AML-193 (cell line): Measurements from ENCODE around the gene ANXA9.

Experiments used
- DNase-seq, 2 experiments: peaks; one replicate each; lab custom pipeline; 2025; lab: John Stamatoyannopoulos, UW

ANXA9 gene

DNA sequence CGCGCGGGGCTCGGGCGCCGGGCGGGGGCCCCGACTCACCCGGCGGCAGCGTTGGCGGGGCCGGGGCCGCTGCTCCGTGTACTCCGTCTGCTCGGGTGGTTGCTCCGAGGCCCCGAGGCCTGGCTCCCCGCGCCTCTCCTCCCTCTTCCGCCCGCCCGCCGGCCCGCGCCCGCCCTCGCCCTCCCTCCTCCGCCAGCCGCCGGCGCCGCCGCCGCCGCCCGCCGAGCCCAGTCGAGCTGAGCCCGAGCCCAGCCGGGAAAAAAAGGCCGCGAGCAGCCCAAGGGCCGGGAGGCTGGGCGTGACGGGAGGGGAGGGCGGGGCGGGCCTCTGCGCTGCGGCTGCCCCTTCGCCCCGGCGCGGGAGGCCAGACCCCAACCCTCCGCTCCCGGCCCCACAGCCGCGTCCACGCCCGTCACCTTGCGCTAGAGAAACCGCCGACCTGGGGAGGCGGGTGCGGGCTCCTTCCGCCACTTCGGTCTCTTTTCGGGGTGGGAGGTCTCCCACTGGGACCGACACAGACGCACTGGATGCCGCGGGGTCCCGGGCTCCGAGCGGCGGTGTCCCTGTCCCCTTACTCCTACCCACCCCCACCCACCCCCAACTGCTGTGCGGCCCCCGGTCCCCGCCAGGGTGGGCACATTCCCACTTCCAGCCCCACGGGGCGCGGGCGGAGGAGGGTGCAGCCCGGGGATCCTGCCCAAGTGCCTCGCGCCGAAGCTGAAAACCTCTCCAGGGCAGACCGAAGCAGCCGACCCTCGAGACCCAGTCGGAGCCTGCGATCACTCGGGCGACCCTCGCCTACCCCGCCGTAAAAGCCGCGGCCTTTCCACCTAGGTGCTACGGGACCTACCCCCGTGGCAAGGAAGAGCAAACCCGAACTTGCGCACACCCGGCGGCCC is 7.3 kb upstream of the ANXA9 start, which contains the start of gene CERS2:
Gene CERS2, minus strand, starts transcription at position 256 of the 899 bp plus-strand sequence. CDS start 5,745 bp downstream, outside the sequence.
- DNase-seq = peak; percentile 43 to 49

GRCh38 chr1:150976401-150976821 is 5.7 kb upstream of the ANXA9 start:
- DNase-seq = no peak

DNA sequence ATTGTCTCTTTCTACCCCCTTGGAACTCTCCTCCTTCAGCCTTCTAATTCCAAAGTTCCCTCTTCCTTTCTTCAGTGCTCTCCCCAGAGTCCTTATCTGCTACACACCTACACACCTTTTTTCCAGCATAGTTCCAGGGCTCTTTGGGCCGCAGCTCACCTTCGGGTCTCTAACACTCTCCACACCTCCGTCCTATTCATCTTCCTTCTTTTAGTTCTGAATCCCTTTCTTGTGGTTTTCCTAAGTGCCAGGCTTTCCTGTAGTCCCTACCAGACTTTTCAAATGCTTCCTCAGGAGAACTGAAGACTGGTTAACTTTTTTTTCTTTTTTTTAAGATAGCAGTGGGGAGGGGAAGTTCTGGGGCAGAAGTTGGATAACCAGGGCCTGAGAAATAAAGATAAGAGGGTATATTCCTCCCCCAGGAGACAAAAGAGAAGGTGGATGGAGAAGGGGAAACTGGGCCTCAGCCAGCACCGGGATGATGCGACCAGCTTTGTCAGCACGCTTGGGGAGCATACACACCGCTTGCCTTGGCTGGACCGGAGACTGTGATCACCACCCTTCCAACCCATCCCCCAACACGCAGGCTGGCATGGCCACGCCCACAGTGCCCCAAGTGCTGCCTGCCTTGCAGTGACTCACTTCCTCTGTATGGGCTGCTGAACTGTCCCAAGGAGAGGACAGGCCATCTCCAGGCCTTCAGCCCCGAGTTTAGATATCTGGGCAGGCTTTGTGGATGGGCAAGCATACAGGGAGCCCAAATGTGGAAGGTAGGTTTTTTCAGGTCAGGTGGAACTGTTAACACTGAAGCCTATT is 5.0 kb upstream of the ANXA9 start:
- DNase-seq = peak; percentile 83 to 88

- peak; percentile 74 to 77 for DNase-seq
Observed at GRCh38 chr1:150979092-150980056, 2.7 kb upstream of the ANXA9 start.

GRCh38 chr1:150981177-150981804 is 801 bp upstream of the ANXA9 start:
- no peak for DNase-seq

GRCh38 chr1:150985179-150985825 is 3.2 kb downstream of the ANXA9 start:
- DNase-seq = no peak

GRCh38 chr1:150987924-150988323 is 5.8 kb downstream of the ANXA9 start:
- no peak for DNase-seq

GRCh38 chr1:150992626-150993025 is 10.5 kb downstream of the ANXA9 start:
- DNase-seq = no peak

DNA sequence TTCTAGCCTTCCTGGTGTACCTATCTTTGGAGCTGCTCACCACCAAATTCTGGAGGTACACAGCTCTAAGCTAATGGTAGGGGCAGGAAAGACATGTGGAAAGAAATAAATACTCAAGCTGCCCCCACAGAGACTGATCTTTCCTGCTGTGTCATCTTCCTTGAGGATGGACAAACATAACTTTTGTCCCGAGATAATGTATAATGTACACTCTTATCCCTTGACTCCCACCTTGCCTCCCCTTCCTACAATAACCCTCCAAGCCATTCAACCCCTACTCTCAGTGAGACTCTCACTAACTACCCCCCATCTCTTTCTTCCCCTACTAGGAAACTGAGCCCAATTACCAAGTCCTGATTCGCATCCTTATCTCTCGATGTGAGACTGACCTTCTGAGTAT is 12.2 kb downstream of the ANXA9 start:
- DNase-seq = no peak

- no peak for DNase-seq
Observed at GRCh38 chr1:150995460-150995859, 13.4 kb downstream of the ANXA9 start.

- DNase-seq = no peak
Observed at GRCh38 chr1:150995896-150996295, 13.8 kb downstream of the ANXA9 start.

GRCh38 chr1:150997126-150997872 is 15.2 kb downstream of the ANXA9 start:
- DNase-seq = no peak

GRCh38 chr1:150997949-150998348 is 15.9 kb downstream of the ANXA9 start:
- no peak for DNase-seq

- no peak for DNase-seq
Observed at GRCh38 chr1:150999051-150999674, 17.1 kb downstream of the ANXA9 start.

GRCh38 chr1:150999926-151000325 is 17.8 kb downstream of the ANXA9 start:
- DNase-seq = no peak

DNA sequence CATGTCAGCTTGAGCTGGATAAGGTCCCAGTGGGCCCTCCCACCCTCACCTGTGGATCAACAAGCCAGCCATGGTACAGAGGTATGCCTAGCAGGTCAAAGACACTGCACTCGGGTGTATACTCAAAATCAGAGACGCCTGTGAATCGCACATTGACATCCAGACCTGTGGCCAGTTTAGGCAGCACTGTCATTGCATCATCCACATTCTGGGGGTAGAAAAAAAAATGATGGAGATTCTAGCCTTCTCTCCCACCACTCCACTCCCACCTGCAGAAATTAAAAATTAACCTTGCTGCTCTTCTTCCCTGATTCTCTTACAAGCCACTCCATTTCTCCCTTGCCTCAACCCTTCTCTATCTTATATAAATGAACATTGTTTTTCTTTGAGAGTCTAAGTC is 18.3 kb downstream of the ANXA9 start:
- DNase-seq = no peak

- DNase-seq = peak in 1 of 2 experiments; percentile 53
Observed at GRCh38 chr1:151001602-151002001, 19.5 kb downstream of the ANXA9 start.

DNA sequence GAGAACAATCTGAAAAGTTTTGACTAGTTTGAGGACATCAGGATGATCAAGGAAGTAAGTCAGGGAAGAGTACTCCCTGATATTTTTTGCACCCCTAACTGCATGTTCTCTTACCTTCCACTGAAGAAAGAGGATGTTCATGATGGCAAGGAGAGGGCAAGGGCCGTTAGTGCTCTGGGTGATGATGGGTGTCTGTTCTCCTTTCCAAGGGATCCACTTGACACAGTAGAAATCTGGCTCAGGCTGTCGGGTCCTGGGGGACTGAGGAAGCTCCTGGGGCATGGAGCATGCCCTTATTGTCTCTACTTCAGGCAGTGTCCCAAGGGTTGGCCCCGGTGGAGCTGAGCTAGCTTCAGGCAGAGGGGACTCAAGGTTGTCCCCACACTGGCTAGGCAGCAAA is 20.0 kb downstream of the ANXA9 start:
- DNase-seq = peak; percentile 8 to 53

DNA sequence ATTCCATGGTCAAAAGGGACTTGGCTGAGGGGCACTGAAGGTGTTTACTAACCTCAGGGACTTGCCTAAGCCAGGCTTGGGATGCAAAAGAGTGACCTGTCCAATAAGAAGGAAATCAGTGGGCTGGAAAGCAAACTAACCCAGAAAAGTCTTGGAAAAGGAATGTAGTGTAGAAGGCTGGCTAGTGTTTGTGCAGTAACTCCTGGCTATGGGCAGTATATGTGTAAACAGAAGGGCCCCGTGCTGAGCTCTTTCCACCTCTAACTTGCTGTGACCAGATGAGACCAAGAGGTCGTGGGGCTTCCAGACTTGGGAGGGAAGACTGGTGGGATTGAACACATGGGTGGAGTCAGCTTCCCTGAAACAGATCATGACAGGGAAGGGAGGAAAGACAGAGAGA is 20.5 kb downstream of the ANXA9 start:
- DNase-seq = no peak
